Esophagus (tissue), 2 donors: ENCODE data around the gene WWP2. TPM values are rescaled to one million over a fixed set of nuclear protein-coding genes. Genes with fewer than 3 reads are reported as not detected.
A peak's percentile ranks its signal among the peaks of the same experiment; 100 is the strongest.
"Not testable (repeated sequence)": the region's sequence is repeated elsewhere in the genome, so short reads cannot be mapped to it uniquely, and the experiment has no call there.

ENCODE experiments used
- H3K27ac ChIP-seq, 2 donors: one replicate each; pipeline ENCODE4 v1.5.1; 2013; ENCODE audit warnings: low read depth in 2 of 2, mild to moderate bottlenecking in 2 of 2, inconsistent platforms in 1 of 2, low read length in 1 of 2, moderate library complexity in 1 of 2
- H3K27me3 ChIP-seq, 2 donors: one replicate each; pipeline ENCODE4 v1.6.1; 2013; ENCODE audit warnings: low read length in 2 of 2, control low read depth in 1 of 2, mild to moderate bottlenecking in 1 of 2; ENCODE audit not compliant: insufficient read depth in 2 of 2, control insufficient read depth in 1 of 2
- H3K36me3 ChIP-seq, 2 donors: one replicate each; pipeline ENCODE4 v1.6.1; 2013; ENCODE audit warnings: low read length in 1 of 2; ENCODE audit not compliant: control insufficient read depth in 2 of 2, insufficient read depth in 2 of 2
- H3K4me1 ChIP-seq, 2 donors: one replicate each; pipeline ENCODE4 v1.6.1; 2013; ENCODE audit warnings: low read length in 1 of 2; ENCODE audit not compliant: control insufficient read depth in 2 of 2, insufficient read depth in 2 of 2
- H3K4me3 ChIP-seq, 2 donors: one replicate each; pipeline ENCODE4 v1.5.1; 2013; ENCODE audit warnings: low read length in 2 of 2, mild to moderate bottlenecking in 2 of 2, low read depth in 1 of 2, moderate library complexity in 1 of 2
- H3K9me3 ChIP-seq, 2 donors: one replicate each; pipeline ENCODE4 v1.6.1; 2013; ENCODE audit warnings: mild to moderate bottlenecking in 2 of 2, low read depth in 1 of 2, low read length in 1 of 2, moderate library complexity in 1 of 2; ENCODE audit not compliant: control insufficient read depth in 2 of 2, insufficient read depth in 1 of 2
- WGBS, 2 donors: extraction: QIAGEN DNeasy Blood & Tissue Kit; methylation state at CpG; one replicate each; pipeline ENCODE4 v1.1.7; 2013; 5-methylcytosine and 5-hydroxymethylcytosine counted together
- polyA plus RNA-seq, 2 donors: library from polyadenylated mRNA; stranded (reverse); fragments of 200-250 nt; gene quantifications; one replicate each; pipeline ENCODE4 v1.2.3, GENCODE V29; 2013
- donor health status: healthy with polysubstance abuse.
- donor health status: Bipolar disorder and iron deficiency.

WWP2 gene
- polyA plus RNA-seq, 2 donors = 17.7 to 18.5 TPM

- Histone ChIP-seq H3K36me3 (peaks cover 23 to 60% of the 10 kb centered on the region in 2 donors), H3K4me1 (peaks cover 0 to 6% of the 10 kb centered on the region in 2 donors), H3K4me3 (no peak overlapping the region), H3K27me3 (no peaks in the 10 kb centered on the region), H3K27ac (no peak overlapping the region), H3K9me3 (no peaks in the 10 kb centered on the region)
- 94 to 96% methylated on average over 35 of the region's 35 CpGs for WGBS, 2 donors
Measured at GRCh38 chr16:69744363-69745231, 17.5 kb upstream of the WWP2 start.

- Histone ChIP-seq H3K27ac (no peak overlapping the region), H3K4me3 (no peak overlapping the region), H3K27me3 (no peaks in the 10 kb centered on the region), H3K4me1 (peaks cover 0 to 6% of the 10 kb centered on the region in 2 donors), H3K36me3 (peaks cover 23 to 60% of the 10 kb centered on the region in 2 donors), H3K9me3 (no peaks in the 10 kb centered on the region)
- WGBS, 2 donors = 96 to 98% methylated on average over 11 of the region's 11 CpGs
Measured at GRCh38 chr16:69745232-69745612, 16.9 kb upstream of the WWP2 start.

- Histone ChIP-seq H3K27me3 (no peaks in the 10 kb centered on the region), H3K4me3 (no peak overlapping the region), H3K4me1 (peaks cover 0 to 6% of the 10 kb centered on the region in 2 donors), H3K27ac (no peak overlapping the region), H3K9me3 (no peaks in the 10 kb centered on the region), H3K36me3 (peaks cover 23 to 58% of the 10 kb centered on the region in 2 donors)
- WGBS, 2 donors = 82 to 88% methylated on average over 10 of the region's 10 CpGs
Measured at GRCh38 chr16:69745959-69746358, 16.2 kb upstream of the WWP2 start.

- Histone ChIP-seq H3K27me3 (no peaks in the 10 kb centered on the region), H3K27ac (no peak overlapping the region), H3K4me1 (peaks cover 0 to 4% of the 10 kb centered on the region in 2 donors), H3K4me3 (no peak overlapping the region), H3K36me3 (peaks cover 23 to 48% of the 10 kb centered on the region in 2 donors), H3K9me3 (no peaks in the 10 kb centered on the region)
- 92 to 94% methylated on average over 8 of the region's 8 CpGs for WGBS, 2 donors
Measured at GRCh38 chr16:69747115-69747514, 15.0 kb upstream of the WWP2 start.

GRCh38 chr16:69748694-69749345 is 13.3 kb upstream of the WWP2 start:
- Histone ChIP-seq H3K27me3 (no peaks in the 10 kb centered on the region), H3K27ac (no peak overlapping the region), H3K4me3 (no peak overlapping the region), H3K9me3 (no peaks in the 10 kb centered on the region), H3K36me3 (peaks cover 20 to 39% of the 10 kb centered on the region in 2 donors), H3K4me1 (no peaks in the 10 kb centered on the region)
- 86 to 88% methylated on average over 20 of the region's 20 CpGs for WGBS, 2 donors

- no peaks in the 10 kb centered on the region for H3K9me3 ChIP-seq
- 8% methylated on average over 4 of the region's 4 CpGs for WGBS, 2 donors
- H3K4me3 ChIP-seq = peak overlapping the region; percentile 81 to 88
- H3K4me1 ChIP-seq = no peaks in the 10 kb centered on the region
- peaks cover 2 to 3% of the 10 kb centered on the region in 2 donors for H3K36me3 ChIP-seq
- no peaks in the 10 kb centered on the region for H3K27me3 ChIP-seq
- H3K27ac ChIP-seq = peak overlapping the region; percentile 47 to 83
Measured at GRCh38 chr16:69754143-69754468, 8.0 kb upstream of the WWP2 start.

- WGBS, 2 donors = 0 to 1% methylated on average over 58 of the region's 58 CpGs
- H3K27me3 ChIP-seq = no peaks in the 10 kb centered on the region
- H3K9me3 ChIP-seq = no peaks in the 10 kb centered on the region
- H3K4me1 ChIP-seq = no peaks in the 10 kb centered on the region
- H3K4me3 ChIP-seq = peak within 1 kb of the TSS; percentile 81 to 88
- H3K27ac ChIP-seq = peak within 1 kb of the TSS; percentile 47 to 83
- H3K36me3 ChIP-seq = peaks cover 0 to 2% of the 10 kb centered on the region in 2 donors
Measured at GRCh38 chr16:69754469-69755310, 7.4 kb upstream of the WWP2 start, which contains the start of gene NOB1. Gene NOB1 (minus strand): TSS chr16:69754926. CDS start chr16:69754910, 16 bp downstream.

- Histone ChIP-seq H3K4me3 (no peak overlapping the region), H3K4me1 (no peaks in the 10 kb centered on the region), H3K9me3 (no peaks in the 10 kb centered on the region), H3K27me3 (no peaks in the 10 kb centered on the region), H3K27ac (no peak overlapping the region), H3K36me3 (no peaks in the 10 kb centered on the region)
- 89 to 94% methylated on average over 10 of the region's 10 CpGs for WGBS, 2 donors
Measured at GRCh38 chr16:69756705-69757104, 5.4 kb upstream of the WWP2 start.

GRCh38 chr16:69757375-69757774 is 4.8 kb upstream of the WWP2 start:
- not testable (repeated sequence) for H3K4me3 ChIP-seq, H3K27ac ChIP-seq, H3K27me3 ChIP-seq, H3K36me3 ChIP-seq, H3K9me3 ChIP-seq, H3K4me1 ChIP-seq
- 84 to 88% methylated on average over 13 of the region's 13 CpGs for WGBS, 2 donors
